Raji (cell line): ENCODE measurements around the gene ZNF532.

ENCODE experiments used
- POLR2A ChIP-seq: IDR thresholded peaks from 2 replicates; pipeline ENCODE4 v1.6.1; 2011; ENCODE audit warnings: low read depth, low read length, control low read depth; ENCODE audit not compliant: insufficient read depth

The ZNF532 gene

DNA sequence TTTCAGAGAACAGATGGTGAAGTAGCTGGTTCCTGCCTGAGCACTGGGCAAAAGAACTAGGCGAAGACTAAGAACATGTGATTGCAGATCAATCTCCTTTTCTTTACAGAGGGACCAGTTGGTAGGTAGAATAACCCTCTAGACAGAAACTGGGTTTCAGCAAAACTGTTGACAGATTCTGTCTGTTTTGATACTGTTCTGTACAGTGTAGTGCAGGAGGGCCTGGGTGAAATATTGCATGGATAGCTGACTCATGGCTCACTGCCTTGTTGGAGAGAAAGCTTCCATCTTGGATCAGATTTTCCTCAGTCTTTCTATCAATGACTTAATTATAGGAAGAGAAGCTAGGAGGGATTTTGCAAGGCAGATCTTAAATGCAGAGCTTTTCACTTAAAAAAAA lies 95.8 kb downstream of the ZNF532 start:
- no peak for TF ChIP-seq POLR2A

DNA sequence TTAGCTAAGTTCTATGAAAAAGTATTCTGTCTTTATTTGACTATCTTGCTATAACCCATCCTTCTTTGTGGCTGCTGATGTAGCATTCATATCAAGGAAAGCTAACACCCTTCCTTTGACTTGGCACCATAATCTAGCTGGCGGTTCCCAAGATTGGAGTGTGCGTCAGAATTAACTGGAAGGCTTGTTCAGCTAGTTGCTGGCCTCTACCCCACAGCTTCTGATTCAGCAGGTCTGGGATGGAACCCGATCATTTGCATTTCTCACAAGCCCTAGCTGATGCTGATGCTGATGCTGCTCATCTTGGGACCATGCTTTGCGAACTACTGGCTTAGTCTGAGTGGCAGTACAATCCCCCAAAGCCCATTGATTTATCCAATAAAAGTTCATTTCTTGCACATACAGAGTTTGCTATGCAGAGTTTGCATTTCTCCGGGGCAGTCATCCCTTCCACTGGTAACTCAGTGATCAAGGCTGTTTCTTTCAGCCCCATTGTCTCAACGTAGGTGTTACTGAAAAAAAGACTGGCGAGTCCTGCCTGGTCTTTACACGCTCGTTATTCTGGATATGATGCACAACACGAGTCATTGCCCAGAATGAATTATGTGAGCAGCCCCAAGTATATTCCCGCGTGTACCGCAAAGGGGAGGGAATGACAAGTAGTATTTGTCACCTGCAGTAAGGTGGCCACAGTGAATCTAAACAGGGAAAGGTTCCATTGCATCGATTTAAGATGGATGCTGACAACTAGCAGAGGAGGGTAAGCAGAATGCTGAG lies 96.5 kb downstream of the ZNF532 start:
- TF ChIP-seq POLR2A: no peak

GRCh38 chr18:58962336-58962735 lies 97.7 kb downstream of the ZNF532 start:
- no peak for TF ChIP-seq POLR2A

DNA sequence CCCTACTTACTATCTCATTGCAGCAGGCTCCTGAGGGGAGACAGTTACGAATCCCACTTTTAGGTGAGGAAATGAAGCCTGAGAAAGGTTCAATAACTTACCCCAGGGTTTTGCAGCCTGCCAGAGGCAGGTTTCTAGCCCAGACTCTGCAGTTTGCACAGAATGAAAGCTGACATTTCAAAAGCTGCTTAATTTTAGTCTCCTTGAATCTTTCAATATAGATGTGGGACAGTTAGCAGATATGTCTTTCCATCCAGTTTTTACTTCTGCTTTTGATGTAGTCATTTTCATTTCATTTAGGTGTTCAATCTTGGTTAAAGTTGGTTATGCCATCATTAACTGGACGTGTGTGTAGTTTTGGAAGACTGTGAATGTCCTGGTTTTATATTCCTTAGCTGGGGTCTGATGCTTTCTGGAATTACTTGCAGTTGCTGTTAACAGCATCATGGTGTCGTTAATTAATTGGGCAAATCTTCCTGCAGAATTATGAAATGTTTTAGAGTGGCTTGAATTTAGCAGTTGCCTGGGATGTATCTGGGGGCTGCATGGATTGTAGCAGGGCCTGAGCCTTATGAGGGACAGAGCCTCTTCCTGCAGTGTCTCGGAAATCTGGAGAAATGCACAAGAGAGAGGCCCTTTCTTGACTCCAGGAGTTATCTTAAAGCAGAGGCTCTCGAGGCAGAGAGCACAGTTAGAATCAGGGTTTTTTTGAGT lies 100.8 kb downstream of the ZNF532 start:
- TF ChIP-seq POLR2A: peak; percentile 21; the same call in 1 of the 2 replicates

- no peak; the same call in 1 of the 2 replicates for TF ChIP-seq POLR2A
Measured at GRCh38 chr18:58966005-58966677, 101.5 kb downstream of the ZNF532 start.

GRCh38 chr18:58966704-58967103 lies 102.0 kb downstream of the ZNF532 start:
- 0 out of 2 replicates have a peak, but pooled peaks have one; percentile 18 for TF ChIP-seq POLR2A

GRCh38 chr18:58967751-58968254 lies 103.1 kb downstream of the ZNF532 start:
- no peak for TF ChIP-seq POLR2A

- no peak for TF ChIP-seq POLR2A
Measured at GRCh38 chr18:58970943-58971790, 106.5 kb downstream of the ZNF532 start.

- no peak for TF ChIP-seq POLR2A
Measured at GRCh38 chr18:58975296-58975695, 110.6 kb downstream of the ZNF532 start.

DNA sequence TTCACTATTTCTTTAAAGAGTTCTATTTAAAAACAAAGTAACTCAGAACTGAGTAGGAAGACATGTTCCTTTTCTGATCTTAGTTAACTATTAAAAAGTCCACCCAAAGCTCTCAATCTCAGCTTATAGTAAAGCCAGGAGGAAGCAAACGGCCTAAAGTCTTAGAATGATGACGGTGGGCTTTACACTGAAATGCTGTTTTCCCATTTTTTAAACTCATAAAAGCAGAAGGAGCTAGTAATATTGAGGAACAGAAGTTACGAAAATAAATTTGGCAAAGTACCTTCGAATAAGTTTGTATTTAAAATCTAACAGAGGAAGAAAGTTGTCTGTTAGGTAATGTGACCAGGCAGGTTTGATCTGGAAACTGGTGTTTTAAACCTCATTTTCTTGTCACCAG lies 111.1 kb downstream of the ZNF532 start:
- TF ChIP-seq POLR2A: no peak

GRCh38 chr18:58977223-58977622 lies 112.5 kb downstream of the ZNF532 start:
- TF ChIP-seq POLR2A: no peak

GRCh38 chr18:58977801-58978200 lies 113.1 kb downstream of the ZNF532 start:
- no peak for TF ChIP-seq POLR2A

- TF ChIP-seq POLR2A: no peak
Measured at GRCh38 chr18:58978916-58979315, 114.2 kb downstream of the ZNF532 start.

DNA sequence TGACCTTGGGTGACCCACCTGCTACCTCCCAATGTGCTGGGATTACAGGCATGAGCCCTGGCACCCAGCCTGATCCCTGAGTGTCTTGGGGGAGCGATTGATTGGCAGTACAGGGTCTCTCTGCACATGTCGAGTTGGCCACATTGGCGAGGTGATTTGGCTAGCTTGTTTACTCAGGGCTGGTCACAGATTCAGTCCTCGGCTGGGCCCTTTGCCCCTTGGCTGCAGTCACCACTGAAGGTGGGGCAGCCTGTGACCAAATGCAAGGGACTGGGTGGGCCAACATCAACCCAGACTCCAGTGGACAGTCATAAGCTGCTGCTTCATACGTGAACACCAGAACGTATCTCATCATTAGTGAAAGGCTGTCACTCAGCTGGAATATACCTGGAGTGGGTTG lies 114.9 kb downstream of the ZNF532 start:
- no peak for TF ChIP-seq POLR2A

DNA sequence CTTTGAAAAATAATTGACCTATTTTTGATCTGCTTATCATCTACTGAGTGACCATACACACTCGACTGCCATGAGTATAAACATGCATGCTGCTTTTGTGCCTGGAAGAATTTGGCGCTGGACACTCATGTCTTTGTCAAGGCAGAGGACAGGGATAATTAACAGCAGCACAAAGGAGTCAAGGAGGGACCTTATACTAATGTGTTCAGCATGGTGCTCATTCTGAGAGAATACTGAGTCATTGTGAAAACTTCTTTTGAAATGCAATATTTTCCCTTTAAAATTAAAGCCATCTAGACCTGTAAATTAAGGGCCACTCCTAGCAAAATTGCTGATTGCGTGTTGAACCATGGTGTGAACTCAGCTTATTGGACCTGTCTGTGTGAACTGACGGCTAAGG lies 116.3 kb downstream of the ZNF532 start:
- no peak for TF ChIP-seq POLR2A
